Mesothelial cell of epicardium (in vitro differentiated cells): ENCODE results near the gene NELL1. TPM values are rescaled to one million over a fixed set of nuclear protein-coding genes. Genes with fewer than 3 reads are reported as not detected.

ENCODE experiments used
- DNase-seq, 2 experiments: peaks; one replicate each; pipeline ENCODE4 v3.0.0; 2021; ENCODE audit warnings: low spot score in 2 of 2; ENCODE audit not compliant: unreplicated experiment in 2 of 2
- H3K27ac Mint-ChIP-seq: 2 replicates; pipeline ENCODE4 v1.8.0; 2021; ENCODE audit warnings: mixed read lengths
- H3K27me3 Mint-ChIP-seq: 2 replicates; pipeline ENCODE4 v1.8.0; 2021; ENCODE audit warnings: low read depth, mixed read lengths
- H3K36me3 Mint-ChIP-seq: 2 replicates; pipeline ENCODE4 v1.8.0; 2021; ENCODE audit warnings: mixed read lengths
- H3K4me1 Mint-ChIP-seq: 2 replicates; pipeline ENCODE4 v1.8.0; 2021; ENCODE audit warnings: mixed read lengths
- H3K4me3 Mint-ChIP-seq: 2 replicates; pipeline ENCODE4 v1.8.0; 2021; ENCODE audit warnings: mild to moderate bottlenecking, moderate library complexity, mixed read lengths
- H3K9me3 Mint-ChIP-seq: 2 replicates; pipeline ENCODE4 v1.8.0; 2021; ENCODE audit warnings: mixed read lengths
- CTCF ChIP-seq: fragments of 200-600 bp; sonication (generic); IDR thresholded peaks from one replicate; pipeline ENCODE4 v1.5.0; 2021; ENCODE audit warnings: antibody characterized with exemption; ENCODE audit not compliant: unreplicated experiment
- total RNA-seq: library from RNA; stranded (reverse); gene quantifications from 3 replicates; pipeline ENCODE4 v1.2.1, GENCODE V29; 2021

NELL1 gene
- total RNA-seq, 1 donor from 2014 or later: 1.7 TPM

DNA sequence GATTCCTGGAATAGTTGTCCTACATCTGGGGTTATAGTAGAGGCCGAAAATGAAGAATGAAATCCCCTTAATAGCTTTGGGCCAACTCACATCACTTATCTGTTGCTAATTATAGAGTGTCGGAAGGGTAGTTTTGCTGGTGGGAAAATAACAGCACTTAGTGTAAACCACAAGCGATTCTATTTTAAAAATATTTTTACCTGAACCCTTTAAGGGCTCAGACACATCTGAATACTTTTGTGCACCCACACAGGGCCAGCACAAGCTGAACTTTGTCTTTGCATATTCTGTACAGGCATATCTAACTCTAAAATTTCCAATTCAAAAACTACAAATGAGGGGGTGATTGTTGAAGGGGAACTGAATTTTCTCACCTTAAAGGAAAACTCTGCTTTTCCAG is 42.4 kb upstream of the NELL1 start:
- no peak for DNase-seq
- Mint-ChIP-seq H3K4me1 (peaks cover 3% of the 10 kb centered on the region), H3K36me3 (no peaks in the 10 kb centered on the region), H3K4me3 (no peak overlapping the region), H3K9me3 (no peaks in the 10 kb centered on the region), H3K27me3 (peaks cover 25% of the 10 kb centered on the region), H3K27ac (no peak overlapping the region)
- TF ChIP-seq CTCF: no peak

DNA sequence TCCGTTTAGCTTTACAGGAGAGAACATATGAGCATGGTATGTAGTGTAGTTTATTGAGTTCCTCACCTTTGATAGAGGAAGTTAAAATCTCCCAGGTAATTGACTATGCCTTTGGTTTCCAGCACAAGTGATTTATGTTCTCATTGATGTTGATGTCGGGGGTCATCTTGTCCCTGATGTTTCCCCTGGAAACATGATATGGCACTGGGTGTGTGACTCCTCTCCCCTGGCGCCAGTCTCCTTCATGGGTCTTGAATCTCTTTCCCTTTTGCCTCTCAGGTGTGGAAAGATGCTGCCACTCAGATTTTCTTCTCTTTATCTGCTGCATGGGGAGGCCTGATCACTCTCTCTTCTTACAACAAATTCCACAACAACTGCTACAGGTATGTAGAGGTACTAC is 41.7 kb upstream of the NELL1 start:
- Mint-ChIP-seq H3K27ac (no peak overlapping the region), H3K4me3 (no peak overlapping the region), H3K9me3 (no peaks in the 10 kb centered on the region), H3K4me1 (peaks cover 3% of the 10 kb centered on the region), H3K36me3 (no peaks in the 10 kb centered on the region), H3K27me3 (peaks cover 18% of the 10 kb centered on the region)
- no peak for TF ChIP-seq CTCF
- no peak for DNase-seq

DNA sequence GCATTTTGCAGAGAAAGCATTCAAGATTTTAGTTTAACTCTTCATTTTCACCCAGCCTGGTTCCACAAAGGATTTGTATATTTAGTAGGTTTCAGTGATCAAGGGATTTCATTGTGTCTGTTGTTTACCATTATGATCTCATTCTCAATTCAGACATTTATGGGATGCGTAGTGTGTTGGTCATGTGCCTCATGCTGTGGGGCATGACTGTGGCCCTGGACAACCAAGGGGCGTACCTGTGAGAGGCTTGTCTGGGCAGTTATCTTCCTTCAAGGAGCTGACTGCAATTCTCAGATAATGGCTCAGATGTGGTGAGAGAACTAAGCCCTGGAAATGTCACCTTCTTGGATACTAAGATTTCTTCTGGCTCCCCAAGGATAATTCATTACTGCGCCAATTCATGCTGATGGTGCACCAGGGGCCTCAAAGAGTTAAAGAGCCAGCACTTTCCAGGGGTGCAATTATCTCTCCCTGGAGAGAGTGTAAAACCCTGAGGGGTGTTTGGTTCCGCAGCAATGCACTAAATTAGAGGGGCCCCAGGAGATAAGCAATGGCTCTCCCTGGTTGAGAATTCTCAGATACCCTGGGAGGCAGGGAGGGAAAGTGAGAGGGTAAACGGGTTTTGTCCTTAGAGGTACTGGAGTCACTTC is 37.7 kb upstream of the NELL1 start:
- peaks cover 5% of the 10 kb centered on the region for H3K27me3 Mint-ChIP-seq
- DNase-seq: no peak
- H3K4me3 Mint-ChIP-seq: no peak overlapping the region
- no peak overlapping the region for H3K27ac Mint-ChIP-seq
- TF ChIP-seq CTCF: no peak
- peaks cover 3% of the 10 kb centered on the region for H3K4me1 Mint-ChIP-seq
- no peaks in the 10 kb centered on the region for H3K36me3 Mint-ChIP-seq
- no peaks in the 10 kb centered on the region for H3K9me3 Mint-ChIP-seq

DNA sequence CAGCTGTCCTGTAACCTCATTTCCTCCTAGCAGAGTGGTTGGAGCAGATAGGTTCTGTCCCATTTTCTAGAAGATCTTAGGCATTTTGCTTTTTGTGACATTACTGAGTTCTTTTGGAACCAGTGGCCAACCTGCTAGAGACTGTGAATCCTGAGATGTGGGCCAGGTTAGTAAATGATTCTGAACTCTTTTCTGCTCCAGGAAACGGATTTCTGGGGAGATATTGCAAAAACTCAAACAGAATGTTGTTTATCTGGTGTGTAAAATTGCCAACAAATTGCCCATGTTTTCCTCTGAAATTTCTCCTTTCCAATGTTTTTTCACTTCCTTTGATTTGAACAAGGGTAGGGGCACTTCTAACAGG is 37.2 kb upstream of the NELL1 start:
- Mint-ChIP-seq H3K4me3 (no peak overlapping the region), H3K4me1 (peaks cover 3% of the 10 kb centered on the region)

GRCh38 chr11:20634044-20634443 is 35.3 kb upstream of the NELL1 start:
- peaks cover 5% of the 10 kb centered on the region for H3K27me3 Mint-ChIP-seq
- no peak for TF ChIP-seq CTCF
- no peak overlapping the region for H3K4me3 Mint-ChIP-seq
- H3K27ac Mint-ChIP-seq: no peak overlapping the region
- H3K9me3 Mint-ChIP-seq: no peaks in the 10 kb centered on the region
- no peaks in the 10 kb centered on the region for H3K36me3 Mint-ChIP-seq
- H3K4me1 Mint-ChIP-seq: peaks cover 3% of the 10 kb centered on the region
- no peak for DNase-seq

More for the DNA sequence above, 37.2 kb upstream of the NELL1 start:
- H3K9me3 Mint-ChIP-seq: no peaks in the 10 kb centered on the region
- peaks cover 5% of the 10 kb centered on the region for H3K27me3 Mint-ChIP-seq
- no peaks in the 10 kb centered on the region for H3K36me3 Mint-ChIP-seq
- DNase-seq: no peak
- TF ChIP-seq CTCF: no peak
- H3K27ac Mint-ChIP-seq: no peak overlapping the region

GRCh38 chr11:20634781-20635180 is 34.6 kb upstream of the NELL1 start:
- H3K36me3 Mint-ChIP-seq: no peaks in the 10 kb centered on the region
- TF ChIP-seq CTCF: no peak

More at GRCh38 chr11:20634781-20635180, 34.6 kb upstream of the NELL1 start:
- Mint-ChIP-seq H3K27ac (no peak overlapping the region), H3K4me3 (no peak overlapping the region), H3K27me3 (peaks cover 6% of the 10 kb centered on the region), H3K9me3 (no peaks in the 10 kb centered on the region), H3K4me1 (peaks cover 3% of the 10 kb centered on the region)
- no peak for DNase-seq
